HepG2 (cell line): ENCODE data around the gene SPATS2. TPM values are rescaled to one million over a fixed set of nuclear protein-coding genes. Genes with fewer than 3 reads are reported as not detected.

ENCODE experiments used
- ATAC-seq: fragments of 200-7000 bp; cut with Tn5 transposase; 3 replicates; pipeline ENCODE4 v1.9.1; 2020; ENCODE audit warnings: mild to moderate bottlenecking, moderate library complexity
- BruUV-seq: library from RNA; stranded (reverse); fragments of 400-500 nt; replicated peaks from 2 replicates; lab custom pipeline; 2021; lab: Mats Ljungman, UMichigan
- CTCF ChIA-PET: fragments of 300-600 bp; formaldehyde crosslinking; extraction: SDS; loops from one replicate; lab custom pipeline; 2021; ENCODE audit warnings: low total read pairs, inconsistent platforms, low intra/inter-chr PET ratio; lab: Yijun Ruan, JAX
- POLR2A ChIA-PET: fragments of 350-600 bp; sonication (Branson Sonifier 250); formaldehyde crosslinking; loops from one replicate; lab custom pipeline; 2020; ENCODE audit warnings: antibody characterized with exemption, inconsistent platforms; lab: Yijun Ruan, JAX
- DNase-seq: peaks from one replicate; pipeline ENCODE4 v3.0.0-alpha.2; 2015; ENCODE audit warnings: low spot score
- FAIRE-seq: peaks from 3 replicates; lab custom pipeline; 2011; peaks lifted over from hg19 to GRCh38; lab: Jason Lieb, UNC
- H2AFZ ChIP-seq: one replicate; pipeline ENCODE4 v1.6.1; 2011; ENCODE audit warnings: low read length, inconsistent platforms
- H3K27ac ChIP-seq: fragments of 300-600 bp; 3 replicates; pipeline ENCODE4 v1.8.0; 2011; ENCODE audit warnings: mixed run types, mild to moderate bottlenecking, mixed read lengths, low read length, inconsistent platforms; ENCODE audit not compliant: insufficient read depth; ENCODE audit errors: extremely low read length
- H3K27me3 ChIP-seq, 2 experiments: fragments of 200-600 bp in 1 of 2; 2 replicates in 1 of 2; 3 replicates in 1 of 2; pipeline versions ENCODE4 v1.6.0 to v1.8.0; 2011; ENCODE audit warnings: low read length in 2 of 2, mild to moderate bottlenecking in 2 of 2, moderate library complexity in 2 of 2, inconsistent platforms in 1 of 2; ENCODE audit not compliant: insufficient read depth in 2 of 2, control insufficient read depth in 1 of 2
- H3K36me3 ChIP-seq, 2 experiments: fragments of 200-600 bp in 1 of 2; replicated peaks in 1 of 2; 2 replicates in 1 of 2; 3 replicates in 1 of 2; pipeline versions ENCODE4 v1.5.1 to v1.8.0; 2011; ENCODE audit warnings: low read length in 2 of 2, inconsistent platforms in 1 of 2; ENCODE audit not compliant: insufficient read depth in 2 of 2, control insufficient read depth in 1 of 2
- H3K4me1 ChIP-seq: 2 replicates; pipeline ENCODE4 v1.5.1; 2012; ENCODE audit warnings: low read length, inconsistent platforms; ENCODE audit not compliant: insufficient read depth
- H3K4me2 ChIP-seq: 2 replicates; pipeline ENCODE4 v1.6.0; 2011; ENCODE audit warnings: low read depth, low read length, inconsistent platforms
- H3K4me3 ChIP-seq, 3 experiments: fragments of 200-600 bp in 1 of 3; sonication (generic), shearing (Covaris generic) in 1 of 3; replicated peaks in 1 of 3; 2 replicates each; pipeline ENCODE4 v1.5.1; 2011 to 2016; ENCODE audit warnings: low read length in 3 of 3, inconsistent platforms in 2 of 3, low read depth in 2 of 3, mild to moderate bottlenecking in 2 of 3, control low read depth in 1 of 3, mixed read lengths in 1 of 3; ENCODE audit not compliant: insufficient read depth in 1 of 3
- H3K79me2 ChIP-seq: one replicate; pipeline ENCODE4 v1.6.1; 2011; ENCODE audit warnings: low read length, inconsistent platforms; ENCODE audit not compliant: insufficient read depth
- H3K9ac ChIP-seq: 2 replicates; pipeline ENCODE4 v1.6.0; 2011; ENCODE audit warnings: mild to moderate bottlenecking, low read depth, low read length, inconsistent platforms; ENCODE audit not compliant: insufficient read depth
- H3K9me3 ChIP-seq: 2 replicates; pipeline ENCODE4 v1.5.1; 2012; ENCODE audit warnings: mild to moderate bottlenecking, low read length
- H4K20me1 ChIP-seq: 2 replicates; pipeline ENCODE4 v1.6.0; 2011; ENCODE audit warnings: inconsistent platforms, mild to moderate bottlenecking, low read length, moderate library complexity; ENCODE audit not compliant: insufficient read depth
- ATF3 ChIP-seq: sonication (generic); formaldehyde crosslinking; IDR thresholded peaks from 2 replicates; pipeline ENCODE4 v1.4.0; 2020; ENCODE audit warnings: missing genetic modification reagents
- CBX2 ChIP-seq, 2 experiments: fragments of 200-600 bp in 1 of 2; sonication (generic); formaldehyde crosslinking in 1 of 2; IDR thresholded peaks; 2 replicates each; pipeline versions ENCODE4 v1.7.0 to v1.8.1; 2018 to 2022; ENCODE audit warnings: low read depth in 2 of 2, low read length in 1 of 2, mild to moderate bottlenecking in 1 of 2, missing genetic modification reagents in 1 of 2
- LBX2 ChIP-seq: sonication (generic); formaldehyde crosslinking; IDR thresholded peaks from 2 replicates; pipeline ENCODE4 v1.5.0; 2020; ENCODE audit warnings: missing genetic modification reagents, mild to moderate bottlenecking, borderline replicate concordance
- MTA1 ChIP-seq: sonication (generic); formaldehyde crosslinking; IDR thresholded peaks from 2 replicates; pipeline ENCODE4 v1.4.0; 2020; ENCODE audit warnings: missing genetic modification reagents, mild to moderate bottlenecking, borderline replicate concordance
- RBFOX2 ChIP-seq: fragments of 200-400 bp; formaldehyde crosslinking; IDR thresholded peaks from 2 replicates; pipeline ENCODE4 v1.6.1; 2017; ENCODE audit warnings: low read depth, mild to moderate bottlenecking, low read length
- RNF219 ChIP-seq: sonication (generic); formaldehyde crosslinking; IDR thresholded peaks from 2 replicates; pipeline ENCODE4 v1.5.0; 2020; ENCODE audit warnings: mild to moderate bottlenecking, missing genetic modification reagents
- ZFP37 ChIP-seq: sonication (generic); formaldehyde crosslinking; IDR thresholded peaks from 2 replicates; pipeline ENCODE4 v1.4.0; 2020; ENCODE audit warnings: missing genetic modification reagents, borderline replicate concordance
- ZNF3 ChIP-seq: IDR thresholded peaks from 2 replicates; pipeline ENCODE4 v1.7.0; 2017; ENCODE audit warnings: inconsistent platforms
- ZNF512B ChIP-seq: sonication (generic); formaldehyde crosslinking; IDR thresholded peaks from 2 replicates; pipeline ENCODE4 v1.5.1; 2020; ENCODE audit warnings: missing genetic modification reagents, mild to moderate bottlenecking, borderline replicate concordance
- ZNF589 ChIP-seq: sonication (generic); formaldehyde crosslinking; conservative IDR thresholded peaks from 2 replicates; pipeline ENCODE4 v1.8.0; 2022; ENCODE audit warnings: mild to moderate bottlenecking, moderate library complexity, missing genetic modification reagents
- ZNF720 ChIP-seq: sonication (generic); formaldehyde crosslinking; IDR thresholded peaks from 2 replicates; pipeline ENCODE4 v1.4.0; 2020; ENCODE audit warnings: missing genetic modification reagents
- ZNF775 ChIP-seq: sonication (generic); formaldehyde crosslinking; IDR thresholded peaks from 2 replicates; pipeline ENCODE4 v1.4.0; 2020; ENCODE audit warnings: missing genetic modification reagents, mild to moderate bottlenecking, moderate library complexity, borderline replicate concordance
- ZNF781 ChIP-seq: sonication (generic); formaldehyde crosslinking; IDR thresholded peaks from 2 replicates; pipeline ENCODE4 v1.5.1; 2020; ENCODE audit warnings: borderline replicate concordance, mild to moderate bottlenecking, missing genetic modification reagents; ENCODE audit errors: not compliant biosample characterization
- WGBS: methylation state at CpG from one replicate; pipeline ENCODE4 v1.1.6; 2017; ENCODE audit warnings: low lambda C conversion rate; 5-methylcytosine and 5-hydroxymethylcytosine counted together
- in situ Hi-C: cut with HindIII; loops from 2 replicates; pipeline ENCODE4 v1.10.0; 2017; ENCODE audit warnings: low pct_unique_long_range_greater_than_20kb; ENCODE audit not compliant: extremely low pct_ligation_motif_present
- intact Hi-C: fragments of 100-400 bp; cut with micrococcal nuclease; formaldehyde crosslinking; loops from one replicate; pipeline ENCODE4 v1.10.0; 2022; ENCODE audit not compliant: unreplicated experiment
- polyA plus RNA-seq, 8 experiments: library from polyadenylated mRNA; depleted of rRNA in 3 of 8; stranded (reverse) in 7 of 8; unstranded in 1 of 8; fragments of >200 nt; fragmentation: Illumina TruSeq in 4 of 8; extraction: Trizol in 4 of 8; gene quantifications; 2 replicates each; pipeline versions ENCODE4 v1.2.1 to v1.2.3, GENCODE V29; 2011 to 2016; ENCODE audit warnings: low read depth in 4 of 8, missing spikeins in 1 of 8, mixed read lengths in 1 of 8; ENCODE audit not compliant: insufficient read depth in 1 of 8
- total RNA-seq, 5 experiments: library from RNA; depleted of rRNA; stranded (reverse); fragments of >200 nt; fragmentation: Illumina TruSeq; extraction: Trizol; gene quantifications; 2 replicates each; pipeline ENCODE4 v1.2.3, GENCODE V29; 2016; ENCODE audit warnings: low read depth in 1 of 5

Gene SPATS2
- total and polyA plus RNA-seq, 2 of the 13 experiments (the other 11 are each of a cell fraction or from before 2014, with no cell fraction given): 19.3 to 28.1 TPM

DNA sequence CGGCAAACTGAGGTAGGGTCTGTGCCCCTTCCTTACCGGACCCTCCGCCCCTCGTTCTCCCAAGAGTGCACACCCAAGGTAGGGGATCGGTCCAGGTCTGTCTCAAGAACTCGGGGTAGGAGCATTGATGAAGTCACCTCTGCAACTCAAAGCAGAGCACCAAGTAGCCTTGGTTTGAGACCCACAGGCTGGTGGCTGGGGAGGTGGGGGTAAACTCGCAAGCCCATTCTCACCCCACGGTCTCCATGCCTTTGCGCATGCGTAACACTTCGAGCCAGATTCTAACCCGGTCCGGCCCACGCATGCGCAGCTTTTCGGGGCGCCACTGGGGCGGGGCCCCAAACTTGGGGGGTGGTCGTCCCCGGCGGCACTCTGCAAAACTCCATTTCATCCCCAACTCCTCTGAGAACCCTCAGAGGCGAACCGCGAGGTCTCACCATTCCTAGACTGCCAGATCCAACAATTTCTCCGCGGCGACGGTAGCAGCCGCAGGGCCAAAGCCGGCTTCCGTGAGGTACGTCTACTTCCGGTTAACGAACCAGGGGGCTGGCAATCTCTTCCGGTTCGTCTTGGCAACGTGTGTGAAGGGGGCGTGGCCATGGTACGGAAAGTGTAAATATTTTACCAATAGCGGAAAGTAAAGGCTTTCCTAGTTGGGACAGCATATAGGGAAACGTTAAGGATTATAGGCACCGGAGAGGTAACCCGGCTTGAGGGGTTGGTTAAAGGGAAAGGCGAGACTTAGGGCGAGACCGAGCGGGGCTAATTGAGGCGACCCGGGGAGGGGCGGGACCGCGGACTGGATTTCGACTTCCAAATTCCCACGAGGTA lies 200.6 kb downstream of the SPATS2 start, which contains the start of gene MCRS1:
Gene MCRS1, minus strand, starts transcription at position 532 of the 831 bp plus-strand sequence. CDS start 1,411 bp downstream, outside the sequence.
- FAIRE-seq (peak; percentile 83), ATAC-seq (peak; percentile 87), DNase-seq (peak; percentile 92)
- Histone ChIP-seq H3K27me3 (no peaks in the 10 kb centered on the region; a peak in 1 of 5 replicates), H3K9ac (peak within 1 kb of the TSS; percentile 87), H3K4me2 (peak within 1 kb of the TSS; percentile 80), H3K4me1 (peaks cover 34% of the 10 kb centered on the region), H4K20me1 (no peaks in the 10 kb centered on the region), H3K79me2 (peaks cover 27% of the 10 kb centered on the region), H2AFZ (peak within 1 kb of the TSS; percentile 85), H3K4me3 (peak within 1 kb of the TSS; percentile 80 to 98 (median 85)), H3K27ac (peak within 1 kb of the TSS; percentile 81), H3K9me3 (no peaks in the 10 kb centered on the region), H3K36me3 (peaks cover 9 to 33% of the 10 kb centered on the region in 2 experiments; a peak in 4 of 5 replicates)
- ChIA-PET POLR2A (interaction anchor here (0.9 to 2.6 kb wide), 5 partner anchors 12 to 245 kb away, joined by 3 to 11 read pairs (median 4); partner anchors contain the start of gene TROAP), CTCF (no interaction called here)
- intact Hi-C loops (loop anchor here (5.0 kb wide), 2 partner anchors 54 to 571 kb away; partner anchors contain the start of genes DDN and PRPF40B), in situ Hi-C loops (no loop called here)
- WGBS: under 1% methylated on average over 47 of the region's 54 CpGs
- BruUV-seq: TSS peak; percentile 84
- TF ChIP-seq ZNF3 (no peak), CBX2 (IDR thresholded peaks at IDR 0.05; ENCODE audit: low read depth, low read length) (no peak), CBX2 (CRISPR knock-in tag; IDR thresholded peaks at IDR 0.05; ENCODE audit: low read depth) (no peak), LBX2 (no peak), ZNF720 (CRISPR knock-in tag) (no peak), ZFP37 (no peak), RBFOX2 (peak; percentile 84), ZNF512B (no peak), ZNF781 (CRISPR knock-in tag) (no peak), ATF3 (CRISPR knock-in tag) (0 out of 2 replicates have a peak, but pooled peaks have one; percentile 9), MTA1 (CRISPR knock-in tag) (no peak), ZNF589 (no peak), RNF219 (no peak), ZNF775 (CRISPR knock-in tag) (no peak)
